ES-I3 (cell line): ENCODE data around the gene SOX9.

Experiments
- H3K36me3 ChIP-seq: 2 replicates; pipeline ENCODE4 v1.6.1; 2013; ENCODE audit warnings: mild to moderate bottlenecking, low read length, control low read depth, moderate library complexity; ENCODE audit not compliant: insufficient read depth
- H3K4me1 ChIP-seq: 2 replicates; pipeline ENCODE4 v1.6.1; 2013; ENCODE audit warnings: mild to moderate bottlenecking, control low read depth, low read length; ENCODE audit not compliant: insufficient read depth
- H3K9ac ChIP-seq: 2 replicates; pipeline ENCODE4 v1.6.1; 2013; ENCODE audit warnings: low read depth, mild to moderate bottlenecking, low read length, moderate library complexity
- H3K9me3 ChIP-seq: 2 replicates; pipeline ENCODE4 v1.6.1; 2013; ENCODE audit warnings: mild to moderate bottlenecking, low read length, moderate library complexity; ENCODE audit not compliant: control insufficient read depth, insufficient read depth

Gene SOX9

DNA sequence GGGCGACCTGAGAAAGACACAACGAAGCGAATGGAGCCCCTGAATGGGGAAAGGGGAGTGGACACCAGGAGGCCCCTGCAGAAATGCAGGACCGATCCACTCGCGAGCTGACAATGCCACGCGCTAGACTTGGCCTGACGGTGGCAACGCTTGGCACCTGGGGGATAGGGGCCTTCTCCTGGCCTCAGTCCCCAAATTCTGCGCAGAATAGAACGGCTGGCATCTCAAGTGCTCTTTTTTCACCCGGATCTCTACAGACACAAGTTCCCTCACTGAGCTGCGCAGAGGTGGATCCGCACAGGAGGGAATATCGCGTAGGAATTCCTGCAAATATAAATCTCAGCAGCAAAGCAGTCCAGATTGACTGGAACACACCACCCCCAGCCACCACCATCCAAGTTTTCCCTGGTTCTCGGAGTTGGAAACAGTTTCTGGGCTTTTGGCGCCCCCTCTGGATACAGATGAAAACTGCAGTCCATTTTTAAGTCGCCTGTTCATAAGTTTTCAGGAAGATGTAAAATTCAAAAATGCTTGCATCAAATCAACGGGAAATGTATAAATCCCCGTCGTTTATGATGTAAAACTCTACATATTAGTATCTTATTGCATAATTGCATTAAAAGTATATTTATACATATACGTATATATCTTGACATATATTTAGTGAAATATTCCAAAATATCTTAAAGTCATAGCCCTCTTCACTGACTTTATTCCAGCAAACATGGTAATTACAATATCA is 2.3 kb upstream of the SOX9 start:
- Histone ChIP-seq H3K36me3 (no peaks in the 10 kb centered on the region), H3K9ac (peak overlapping the region; percentile 56; the same call in 1 of the 2 replicates), H3K4me1 (peaks cover 10% of the 10 kb centered on the region), H3K9me3 (no peaks in the 10 kb centered on the region)

DNA sequence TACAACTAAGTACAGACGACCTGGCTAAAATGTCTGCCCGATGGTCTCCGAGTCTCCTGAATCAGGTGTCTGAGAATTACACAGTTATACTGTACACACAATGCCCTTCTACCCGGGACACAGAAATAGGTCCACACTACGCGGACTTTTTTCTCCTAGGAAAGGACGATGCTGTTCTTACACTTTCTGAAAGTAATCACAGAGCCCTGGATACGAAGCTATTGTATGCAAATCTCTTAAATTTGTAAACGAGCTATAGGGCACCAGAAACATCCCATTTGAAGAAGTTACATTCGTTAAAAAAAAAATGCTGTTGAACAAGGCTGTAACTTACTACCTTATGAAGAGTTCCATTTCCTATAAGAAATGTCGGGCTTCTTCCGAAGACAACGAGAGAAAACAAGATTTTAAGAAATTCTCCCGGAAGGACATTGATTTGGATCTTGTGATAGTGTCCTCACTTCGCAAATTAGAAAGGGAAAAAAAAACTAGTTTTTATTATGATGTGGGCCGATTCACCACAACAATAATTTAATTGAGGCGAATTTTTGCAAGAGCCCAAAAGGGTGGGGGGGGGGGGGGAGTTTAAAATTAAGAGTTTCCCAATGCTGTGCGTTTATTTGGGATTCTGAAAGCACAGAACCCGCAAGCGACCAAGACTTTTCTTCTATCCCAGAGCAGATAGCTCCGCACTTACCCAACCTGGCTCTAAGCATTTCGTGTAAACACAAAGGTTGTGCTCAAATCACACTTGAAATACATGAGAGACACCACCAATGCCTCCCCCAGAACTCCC is 1.5 kb upstream of the SOX9 start:
- no peaks in the 10 kb centered on the region for H3K36me3 ChIP-seq
- H3K9me3 ChIP-seq, result no peaks in the 10 kb centered on the region
- peak overlapping the region; percentile 76; the same call in 1 of the 2 replicates for H3K9ac ChIP-seq
- H3K4me1 ChIP-seq, result peaks cover 14% of the 10 kb centered on the region

DNA sequence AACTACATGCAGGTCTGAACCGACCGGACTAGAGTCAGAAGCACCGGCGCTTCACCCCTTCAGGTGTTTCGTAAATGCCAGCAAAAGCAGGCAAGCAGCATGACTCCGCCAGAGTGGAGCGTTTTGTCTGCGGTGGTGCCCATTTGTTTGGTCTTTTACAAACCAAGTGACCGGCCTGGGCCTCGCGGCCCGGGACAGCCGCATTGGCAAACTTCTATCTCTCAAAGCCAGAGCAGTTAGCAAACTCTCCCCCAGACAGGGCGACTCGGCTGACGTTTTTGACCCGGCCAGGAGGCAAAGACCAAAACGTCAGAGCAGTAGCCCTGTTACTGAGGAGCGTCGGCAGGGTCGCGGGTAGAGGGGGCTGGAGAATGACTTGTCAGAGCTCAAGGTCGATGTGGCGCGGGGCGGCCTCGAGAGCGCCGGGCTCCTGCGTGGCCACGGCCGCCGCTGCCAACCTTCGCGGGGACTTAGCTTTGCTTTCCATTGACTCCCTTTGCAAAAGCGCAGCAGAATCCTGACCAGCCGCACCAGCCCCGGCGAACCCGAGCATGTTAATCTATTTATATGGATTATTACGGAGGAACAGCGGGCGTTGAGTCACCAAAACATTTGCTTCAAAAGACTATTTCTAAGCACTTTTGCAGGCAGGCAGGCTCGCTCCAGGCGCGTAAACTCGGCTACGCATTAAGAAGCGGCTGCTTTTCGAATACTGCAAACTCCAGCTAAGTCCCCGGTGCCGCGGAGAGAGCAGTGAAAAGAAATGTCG is 763 bp upstream of the SOX9 start:
- Histone ChIP-seq H3K4me1 (peaks cover 20% of the 10 kb centered on the region), H3K9ac (peak overlapping the region; percentile 76; the same call in 1 of the 2 replicates), H3K36me3 (no peaks in the 10 kb centered on the region), H3K9me3 (no peaks in the 10 kb centered on the region)

DNA sequence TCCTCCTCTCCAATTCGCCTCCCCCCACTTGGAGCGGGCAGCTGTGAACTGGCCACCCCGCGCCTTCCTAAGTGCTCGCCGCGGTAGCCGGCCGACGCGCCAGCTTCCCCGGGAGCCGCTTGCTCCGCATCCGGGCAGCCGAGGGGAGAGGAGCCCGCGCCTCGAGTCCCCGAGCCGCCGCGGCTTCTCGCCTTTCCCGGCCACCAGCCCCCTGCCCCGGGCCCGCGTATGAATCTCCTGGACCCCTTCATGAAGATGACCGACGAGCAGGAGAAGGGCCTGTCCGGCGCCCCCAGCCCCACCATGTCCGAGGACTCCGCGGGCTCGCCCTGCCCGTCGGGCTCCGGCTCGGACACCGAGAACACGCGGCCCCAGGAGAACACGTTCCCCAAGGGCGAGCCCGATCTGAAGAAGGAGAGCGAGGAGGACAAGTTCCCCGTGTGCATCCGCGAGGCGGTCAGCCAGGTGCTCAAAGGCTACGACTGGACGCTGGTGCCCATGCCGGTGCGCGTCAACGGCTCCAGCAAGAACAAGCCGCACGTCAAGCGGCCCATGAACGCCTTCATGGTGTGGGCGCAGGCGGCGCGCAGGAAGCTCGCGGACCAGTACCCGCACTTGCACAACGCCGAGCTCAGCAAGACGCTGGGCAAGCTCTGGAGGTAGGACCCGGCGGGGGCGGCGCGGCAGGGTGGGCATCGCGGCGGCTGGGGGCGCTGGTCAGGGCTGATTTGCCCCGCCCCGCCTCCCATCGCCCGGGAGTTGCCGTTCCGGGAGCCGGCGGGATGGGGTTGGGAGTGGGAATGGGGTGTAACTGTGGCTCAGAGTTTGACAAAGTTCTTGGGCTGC is 567 bp downstream of the SOX9 start:
- Histone ChIP-seq H3K9me3 (no peaks in the 10 kb centered on the region), H3K9ac (peak overlapping the region; percentile 84), H3K4me1 (peaks cover 25% of the 10 kb centered on the region), H3K36me3 (no peaks in the 10 kb centered on the region)

DNA sequence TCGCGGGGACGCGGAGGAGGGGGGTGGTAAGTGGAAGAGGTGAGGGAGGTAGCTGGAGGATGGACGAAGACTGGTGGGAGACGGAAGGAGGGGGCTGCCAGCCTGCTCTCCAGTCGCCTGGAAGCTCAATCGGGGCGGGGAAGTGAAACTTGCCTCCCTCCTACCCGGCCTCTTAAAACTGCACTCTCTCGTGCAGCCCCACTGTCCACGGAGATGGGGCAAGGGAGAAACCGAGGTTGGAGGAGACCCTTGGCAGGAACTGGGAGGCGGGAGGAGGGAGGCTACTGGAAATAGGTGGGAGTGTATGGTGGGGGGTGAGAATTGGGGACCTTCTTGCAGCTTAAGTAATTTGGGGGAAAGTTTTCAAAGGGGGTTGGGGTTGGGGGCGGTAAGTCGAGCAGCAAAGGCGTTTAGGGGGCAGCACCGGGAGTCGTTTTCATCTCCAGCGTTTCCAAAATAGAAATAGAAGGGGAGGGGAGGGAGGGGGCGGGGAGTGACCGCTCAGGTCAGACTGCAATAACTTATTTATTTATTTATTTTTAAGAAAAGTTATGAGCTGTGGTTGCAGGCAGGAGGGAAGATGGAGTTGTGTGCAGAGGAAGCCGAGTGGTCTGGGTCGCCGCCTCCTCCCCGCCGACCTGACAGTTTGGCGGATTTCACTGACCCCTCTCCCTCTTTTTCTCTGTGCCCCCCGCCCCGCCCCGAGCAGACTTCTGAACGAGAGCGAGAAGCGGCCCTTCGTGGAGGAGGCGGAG is 1.4 kb downstream of the SOX9 start:
- peaks cover 33% of the 10 kb centered on the region for H3K4me1 ChIP-seq
- no peaks in the 10 kb centered on the region for H3K9me3 ChIP-seq
- H3K9ac ChIP-seq, result peak overlapping the region; percentile 84; the same call in 1 of the 2 replicates
- H3K36me3 ChIP-seq, result no peaks in the 10 kb centered on the region

DNA sequence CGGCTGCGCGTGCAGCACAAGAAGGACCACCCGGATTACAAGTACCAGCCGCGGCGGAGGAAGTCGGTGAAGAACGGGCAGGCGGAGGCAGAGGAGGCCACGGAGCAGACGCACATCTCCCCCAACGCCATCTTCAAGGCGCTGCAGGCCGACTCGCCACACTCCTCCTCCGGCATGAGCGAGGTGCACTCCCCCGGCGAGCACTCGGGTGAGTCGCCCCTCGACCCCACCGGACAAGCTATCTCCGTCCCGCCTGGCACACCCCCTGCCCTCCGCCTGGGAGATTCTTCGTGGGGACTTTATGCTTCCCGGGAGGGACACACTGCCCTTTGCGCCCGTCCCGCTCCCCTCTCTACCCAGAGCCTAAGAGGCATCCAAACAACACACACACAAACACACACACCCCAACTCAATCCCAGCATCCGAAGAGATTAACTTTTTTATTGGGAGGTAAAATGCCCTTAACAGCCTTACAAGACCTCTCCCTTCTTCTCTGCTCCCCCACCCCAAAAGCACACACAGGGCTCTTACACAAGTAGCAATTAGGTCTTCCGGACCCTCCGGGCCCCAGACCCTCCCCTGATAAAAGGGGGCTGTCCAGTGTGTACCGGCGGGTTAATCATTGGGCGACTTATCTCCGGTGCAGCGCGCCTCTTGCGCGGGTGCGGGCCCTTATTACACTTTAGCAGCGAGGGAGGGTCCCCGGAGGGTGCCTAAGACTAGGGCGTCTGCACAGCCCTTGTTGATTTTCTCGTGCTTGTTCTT is 2.1 kb downstream of the SOX9 start:
- Histone ChIP-seq H3K4me1 (peaks cover 35% of the 10 kb centered on the region), H3K9me3 (no peaks in the 10 kb centered on the region), H3K9ac (peak overlapping the region; percentile 84), H3K36me3 (no peaks in the 10 kb centered on the region)

DNA sequence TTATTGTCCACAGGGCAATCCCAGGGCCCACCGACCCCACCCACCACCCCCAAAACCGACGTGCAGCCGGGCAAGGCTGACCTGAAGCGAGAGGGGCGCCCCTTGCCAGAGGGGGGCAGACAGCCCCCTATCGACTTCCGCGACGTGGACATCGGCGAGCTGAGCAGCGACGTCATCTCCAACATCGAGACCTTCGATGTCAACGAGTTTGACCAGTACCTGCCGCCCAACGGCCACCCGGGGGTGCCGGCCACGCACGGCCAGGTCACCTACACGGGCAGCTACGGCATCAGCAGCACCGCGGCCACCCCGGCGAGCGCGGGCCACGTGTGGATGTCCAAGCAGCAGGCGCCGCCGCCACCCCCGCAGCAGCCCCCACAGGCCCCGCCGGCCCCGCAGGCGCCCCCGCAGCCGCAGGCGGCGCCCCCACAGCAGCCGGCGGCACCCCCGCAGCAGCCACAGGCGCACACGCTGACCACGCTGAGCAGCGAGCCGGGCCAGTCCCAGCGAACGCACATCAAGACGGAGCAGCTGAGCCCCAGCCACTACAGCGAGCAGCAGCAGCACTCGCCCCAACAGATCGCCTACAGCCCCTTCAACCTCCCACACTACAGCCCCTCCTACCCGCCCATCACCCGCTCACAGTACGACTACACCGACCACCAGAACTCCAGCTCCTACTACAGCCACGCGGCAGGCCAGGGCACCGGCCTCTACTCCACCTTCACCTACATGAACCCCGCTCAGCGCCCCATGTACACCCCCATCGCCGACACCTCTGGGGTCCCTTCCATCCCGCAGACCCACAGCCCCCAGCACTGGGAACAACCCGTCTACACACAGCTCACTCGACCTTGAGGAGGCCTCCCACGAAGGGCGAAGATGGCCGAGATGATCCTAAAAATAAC is 3.0 kb downstream of the SOX9 start:
- Histone ChIP-seq H3K4me1 (peaks cover 34% of the 10 kb centered on the region), H3K9ac (peak overlapping the region; percentile 84; the same call in 1 of the 2 replicates), H3K36me3 (no peaks in the 10 kb centered on the region), H3K9me3 (no peaks in the 10 kb centered on the region)

DNA sequence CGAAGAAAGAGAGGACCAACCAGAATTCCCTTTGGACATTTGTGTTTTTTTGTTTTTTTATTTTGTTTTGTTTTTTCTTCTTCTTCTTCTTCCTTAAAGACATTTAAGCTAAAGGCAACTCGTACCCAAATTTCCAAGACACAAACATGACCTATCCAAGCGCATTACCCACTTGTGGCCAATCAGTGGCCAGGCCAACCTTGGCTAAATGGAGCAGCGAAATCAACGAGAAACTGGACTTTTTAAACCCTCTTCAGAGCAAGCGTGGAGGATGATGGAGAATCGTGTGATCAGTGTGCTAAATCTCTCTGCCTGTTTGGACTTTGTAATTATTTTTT is 3.6 kb downstream of the SOX9 start:
- no peaks in the 10 kb centered on the region for H3K36me3 ChIP-seq
- peak overlapping the region; percentile 84; the same call in 1 of the 2 replicates for H3K9ac ChIP-seq
- H3K9me3 ChIP-seq, result no peaks in the 10 kb centered on the region
- H3K4me1 ChIP-seq, result peaks cover 34% of the 10 kb centered on the region

DNA sequence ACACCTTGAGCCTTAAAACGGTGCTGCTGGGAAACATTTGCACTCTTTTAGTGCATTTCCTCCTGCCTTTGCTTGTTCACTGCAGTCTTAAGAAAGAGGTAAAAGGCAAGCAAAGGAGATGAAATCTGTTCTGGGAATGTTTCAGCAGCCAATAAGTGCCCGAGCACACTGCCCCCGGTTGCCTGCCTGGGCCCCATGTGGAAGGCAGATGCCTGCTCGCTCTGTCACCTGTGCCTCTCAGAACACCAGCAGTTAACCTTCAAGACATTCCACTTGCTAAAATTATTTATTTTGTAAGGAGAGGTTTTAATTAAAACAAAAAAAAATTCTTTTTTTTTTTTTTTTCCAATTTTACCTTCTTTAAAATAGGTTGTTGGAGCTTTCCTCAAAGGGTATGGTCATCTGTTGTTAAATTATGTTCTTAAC is 4.4 kb downstream of the SOX9 start:
- no peak overlapping the region for H3K9ac ChIP-seq
- peaks cover 34% of the 10 kb centered on the region for H3K4me1 ChIP-seq
- no peaks in the 10 kb centered on the region for H3K36me3 ChIP-seq
- no peaks in the 10 kb centered on the region for H3K9me3 ChIP-seq

DNA sequence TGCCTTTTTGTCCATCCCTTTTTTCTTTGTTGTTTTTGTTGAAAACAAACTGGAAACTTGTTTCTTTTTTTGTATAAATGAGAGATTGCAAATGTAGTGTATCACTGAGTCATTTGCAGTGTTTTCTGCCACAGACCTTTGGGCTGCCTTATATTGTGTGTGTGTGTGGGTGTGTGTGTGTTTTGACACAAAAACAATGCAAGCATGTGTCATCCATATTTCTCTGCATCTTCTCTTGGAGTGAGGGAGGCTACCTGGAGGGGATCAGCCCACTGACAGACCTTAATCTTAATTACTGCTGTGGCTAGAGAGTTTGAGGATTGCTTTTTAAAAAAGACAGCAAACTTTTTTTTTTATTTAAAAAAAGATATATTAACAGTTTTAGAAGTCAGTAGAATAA is 4.9 kb downstream of the SOX9 start:
- Histone ChIP-seq H3K36me3 (no peaks in the 10 kb centered on the region), H3K9ac (no peak overlapping the region), H3K4me1 (peaks cover 34% of the 10 kb centered on the region), H3K9me3 (no peaks in the 10 kb centered on the region)

DNA sequence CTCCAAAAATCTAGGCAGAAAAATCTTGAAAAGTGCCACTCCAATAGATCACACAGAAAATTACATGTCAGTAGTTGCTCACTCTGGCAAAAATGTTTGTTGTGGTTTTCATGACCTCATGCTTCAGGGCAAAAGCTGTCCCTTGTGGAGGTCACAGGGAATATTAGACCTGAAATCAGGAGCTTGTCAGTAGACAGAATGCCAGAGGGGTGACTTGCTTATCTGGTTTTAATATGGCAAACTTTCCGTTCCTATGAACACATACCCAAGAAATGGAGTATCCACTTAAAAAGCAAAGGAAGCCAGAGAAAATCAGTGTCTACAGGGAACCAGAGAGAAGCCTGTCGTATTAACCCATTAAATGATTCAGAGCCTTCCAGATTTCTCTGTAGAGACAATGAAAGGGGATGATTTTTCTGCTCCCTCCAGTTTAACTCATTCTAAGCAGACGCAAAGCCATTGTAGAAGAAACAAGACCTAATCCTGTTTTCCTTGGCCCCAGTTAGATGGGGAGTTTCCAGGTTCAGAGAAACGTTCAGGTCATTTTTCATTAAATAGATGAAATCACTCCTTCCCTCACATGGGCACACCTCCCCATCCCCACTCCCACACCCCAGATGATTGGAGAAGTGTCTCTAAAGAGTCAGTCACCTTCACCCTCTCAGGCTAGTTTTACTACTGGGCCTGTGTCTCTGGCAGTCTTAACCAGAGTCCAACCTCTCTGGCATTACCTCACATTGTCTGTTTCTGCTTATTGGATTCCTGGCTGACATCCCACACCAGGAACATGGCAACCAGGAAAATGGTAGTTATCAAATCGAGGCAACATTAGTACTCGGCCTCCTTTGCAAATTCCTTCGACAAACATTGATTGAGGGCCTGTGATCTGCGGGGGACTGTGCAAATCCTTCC is 6.0 kb downstream of the SOX9 start:
- no peaks in the 10 kb centered on the region for H3K36me3 ChIP-seq
- H3K9ac ChIP-seq, result no peak overlapping the region
- H3K4me1 ChIP-seq, result peaks cover 34% of the 10 kb centered on the region
- H3K9me3 ChIP-seq, result no peaks in the 10 kb centered on the region
